Myocyte (in vitro differentiated cells): ENCODE results near the gene GSS. TPM values are rescaled to one million over a fixed set of nuclear protein-coding genes. Genes with fewer than 3 reads are reported as not detected.

ENCODE experiments used
- DNase-seq: peaks from one replicate; pipeline ENCODE4 v3.0.0-alpha.2; 2012; ENCODE audit warnings: low read depth
- total RNA-seq: library from RNA; depleted of rRNA; stranded (reverse); fragments of >200 nt; gene quantifications from 2 replicates; pipeline ENCODE4 v1.2.3, GENCODE V29; 2014

Gene GSS
- total RNA-seq, 1 donor from 2014 or later = 83.7 TPM

GRCh38 chr20:34978092-34978744 lies 22.6 kb upstream of the GSS start:
- peak; percentile 94 for DNase-seq

GRCh38 chr20:34977365-34978091 lies 21.9 kb upstream of the GSS start:
- DNase-seq = peak; percentile 90

GRCh38 chr20:34976286-34976685 lies 20.7 kb upstream of the GSS start:
- peak; percentile 61 for DNase-seq

- DNase-seq = no peak
Observed at GRCh38 chr20:34974246-34974645, 18.6 kb upstream of the GSS start.

DNA sequence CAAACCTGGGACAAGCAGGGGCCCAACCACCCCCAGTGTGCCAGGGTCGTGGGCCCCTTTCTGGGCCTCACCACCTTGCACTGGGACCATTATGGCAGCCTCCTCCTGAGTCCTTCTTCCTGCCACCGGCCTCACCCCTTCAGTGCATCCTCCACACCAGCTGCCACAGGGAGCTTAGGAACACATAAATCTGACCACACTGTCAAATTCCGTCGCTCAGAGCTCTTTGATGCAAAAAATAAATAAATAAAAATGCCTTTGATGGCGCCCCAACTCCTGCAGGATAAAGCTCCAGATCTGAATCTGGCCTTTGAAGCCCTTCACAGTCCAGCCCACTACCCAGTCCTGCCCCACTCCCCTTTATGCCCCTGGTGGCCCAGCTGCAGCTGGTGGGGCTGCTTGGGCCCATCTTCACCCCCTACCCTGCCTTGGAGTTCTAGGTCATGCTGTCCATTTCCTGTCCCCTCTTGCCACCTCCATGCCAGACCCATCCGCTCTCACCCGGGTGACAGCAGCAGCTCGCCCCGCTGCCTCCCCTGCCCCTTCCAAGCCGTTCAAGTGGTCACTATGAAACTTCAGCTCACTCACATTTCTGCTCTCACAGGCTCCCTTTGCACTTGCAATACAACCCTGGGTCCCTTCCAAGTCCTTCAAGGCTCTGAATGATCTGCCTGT lies 16.1 kb upstream of the GSS start:
- peak; percentile 84 for DNase-seq

DNA sequence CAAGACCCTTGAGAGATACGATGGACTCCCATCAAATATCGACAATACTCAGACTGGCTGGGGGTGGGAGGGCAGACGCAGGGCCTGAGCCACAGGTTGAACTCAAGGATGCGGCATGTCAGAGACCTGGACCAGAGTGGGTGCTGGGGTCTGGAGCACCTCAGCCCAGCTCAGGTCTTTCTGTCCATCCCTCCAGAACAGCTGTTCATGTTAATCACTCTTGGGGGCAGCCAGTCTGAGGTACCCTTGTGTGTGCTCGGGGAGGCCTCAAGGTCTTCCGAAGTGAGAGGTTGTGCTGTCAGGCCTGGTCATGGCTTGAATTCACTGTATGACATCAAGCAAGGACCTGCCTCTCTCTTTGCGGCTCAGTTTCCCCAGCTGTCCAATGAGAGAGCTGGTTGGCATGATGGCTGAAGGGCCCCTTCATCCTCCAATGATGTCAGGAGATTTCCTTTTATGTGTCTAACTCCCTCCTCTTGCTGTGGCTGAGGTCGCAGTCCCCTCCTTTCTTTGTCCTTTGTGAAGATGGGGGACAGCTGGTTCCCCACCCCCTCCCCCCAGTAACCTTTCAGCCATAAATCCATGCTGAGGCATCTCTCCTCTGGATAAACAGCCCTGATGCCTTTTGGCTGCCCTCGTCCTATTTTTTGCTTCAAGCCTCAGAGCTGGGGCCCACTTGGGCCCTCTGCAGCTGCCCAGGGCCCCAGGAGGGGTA lies 15.4 kb upstream of the GSS start:
- peak; percentile 75 for DNase-seq

- DNase-seq = peak; percentile 89
Observed at GRCh38 chr20:34970193-34970840, 14.7 kb upstream of the GSS start.

DNA sequence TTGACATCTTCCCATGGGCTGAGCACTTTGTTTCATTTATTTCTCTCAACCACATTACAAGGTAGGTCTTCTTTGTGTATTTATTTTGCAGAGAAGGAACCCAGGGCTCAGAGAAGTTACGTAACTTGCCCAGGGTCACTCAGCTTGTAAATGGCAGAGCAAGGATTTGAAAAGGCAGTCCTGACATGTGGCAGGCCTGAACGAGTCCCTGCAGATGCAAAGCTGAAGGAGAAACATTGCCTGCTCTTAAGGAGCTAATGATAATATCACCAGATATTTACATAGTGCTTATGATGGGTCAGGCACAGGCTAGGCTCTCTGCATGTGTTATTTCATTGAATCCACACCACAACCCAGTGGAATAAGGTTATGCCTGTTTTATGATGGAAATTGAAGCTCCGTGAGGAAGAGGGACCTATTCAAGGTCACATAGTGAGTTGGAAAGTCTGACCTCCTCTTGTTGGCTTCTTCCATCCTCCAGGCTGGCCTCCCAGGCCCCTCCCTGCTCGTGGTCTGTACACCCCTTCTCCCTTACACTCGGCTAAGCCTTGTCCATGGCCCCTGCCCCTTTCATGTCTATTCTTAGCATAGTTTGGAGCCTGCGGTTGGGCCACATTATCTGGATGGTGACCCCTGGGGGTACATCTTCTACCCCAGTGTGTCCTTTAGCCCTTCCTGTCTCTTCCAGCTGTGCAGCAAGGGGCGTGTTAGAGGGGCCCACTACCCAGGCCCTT lies 12.6 kb upstream of the GSS start:
- DNase-seq = no peak

GRCh38 chr20:34967421-34967820 lies 11.8 kb upstream of the GSS start:
- DNase-seq = no peak

GRCh38 chr20:34965051-34965450 lies 9.4 kb upstream of the GSS start:
- DNase-seq = no peak

- DNase-seq = no peak
Observed at GRCh38 chr20:34964486-34964885, 8.9 kb upstream of the GSS start.

DNA sequence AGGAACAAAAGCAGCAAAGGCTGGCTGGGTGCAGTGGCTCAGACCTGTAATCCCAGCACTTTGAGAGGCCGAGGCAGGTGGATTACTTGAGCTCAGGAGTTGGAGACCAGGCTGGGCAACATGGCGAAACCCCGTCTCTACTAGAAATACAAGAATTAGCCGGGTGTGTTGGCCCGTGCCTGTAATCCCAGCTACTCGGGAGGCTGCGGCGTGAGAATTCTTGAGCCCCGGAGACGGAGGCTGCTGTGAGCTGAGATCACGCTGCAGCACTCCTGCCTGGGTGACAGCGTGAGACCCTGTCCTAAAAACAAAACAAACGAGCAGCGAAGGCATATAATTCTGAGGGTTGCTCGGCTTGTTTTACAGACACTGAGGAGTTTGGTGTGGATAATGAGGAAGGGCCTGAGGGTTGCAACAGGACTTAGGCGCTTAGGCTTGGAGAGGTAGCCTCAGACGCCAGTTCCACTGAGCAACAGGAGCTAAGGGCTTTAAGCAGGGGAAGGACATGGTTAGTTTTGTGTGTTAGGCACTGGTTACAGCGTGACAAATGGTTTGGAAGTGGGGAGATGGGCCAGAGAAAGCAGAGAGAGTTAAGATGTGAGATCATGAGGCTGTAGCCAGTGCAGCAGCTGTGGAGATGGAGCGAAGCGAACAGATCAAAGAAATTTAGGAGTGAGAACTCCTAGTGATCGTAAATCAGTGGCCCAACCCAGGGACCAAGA lies 1.3 kb upstream of the GSS start:
- no peak for DNase-seq

GRCh38 chr20:34956041-34956458 lies 444 bp upstream of the GSS start:
- DNase-seq = no peak

- peak; percentile 76 for DNase-seq
Observed at GRCh38 chr20:34954904-34955230, 739 bp downstream of the GSS start.

GRCh38 chr20:34953960-34954359 lies 1.6 kb downstream of the GSS start:
- DNase-seq = no peak

DNA sequence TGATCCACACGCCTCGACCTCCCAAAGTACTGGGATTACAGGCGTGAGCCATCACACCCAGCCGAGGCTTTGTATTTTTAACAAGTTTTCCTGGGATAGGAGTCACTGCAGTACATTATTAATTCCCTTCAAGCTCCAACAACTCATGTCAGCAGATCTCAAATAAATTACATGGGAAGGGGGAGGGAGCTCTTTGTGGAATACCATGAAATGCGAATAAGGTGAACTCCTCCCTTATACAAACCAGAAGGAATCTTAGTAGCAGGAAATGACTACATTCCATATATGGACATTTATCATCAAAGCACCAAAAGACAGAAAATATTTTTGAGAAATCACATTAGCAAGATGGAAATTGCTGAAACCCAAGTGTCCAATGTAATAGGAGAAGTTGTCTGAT lies 2.9 kb downstream of the GSS start:
- DNase-seq = no peak

GRCh38 chr20:34951652-34952051 lies 4.0 kb downstream of the GSS start:
- no peak for DNase-seq

- no peak for DNase-seq
Observed at GRCh38 chr20:34951252-34951651, 4.4 kb downstream of the GSS start.

GRCh38 chr20:34949120-34949519 lies 6.5 kb downstream of the GSS start:
- DNase-seq = no peak

- DNase-seq = no peak
Observed at GRCh38 chr20:34948030-34948429, 7.6 kb downstream of the GSS start.
